H1 (cell line): ENCODE results near the gene SOX13. TPM values are rescaled to one million over a fixed set of nuclear protein-coding genes. Genes with fewer than 3 reads are reported as not detected.

Source experiments
- CTCF ChIA-PET: fragments of 300-600 bp; sonication (Branson Sonifier 250); formaldehyde crosslinking; loops from one replicate; lab custom pipeline; 2021; ENCODE audit not compliant: partially characterized antibody; lab: Charles Lee
- POLR2A ChIA-PET: fragments of 300-600 bp; sonication (Branson Sonifier 250); formaldehyde crosslinking; loops from one replicate; lab custom pipeline; 2021; ENCODE audit warnings: inconsistent platforms; ENCODE audit not compliant: partially characterized antibody; lab: Charles Lee
- DNase-seq, 2 experiments: peaks; one replicate each; pipeline versions ENCODE4 v3.0.0 to v3.0.0-alpha.2; 2010 to 2022; ENCODE audit warnings: low spot score in 2 of 2, low read depth in 1 of 2, mixed read lengths in 1 of 2
- FAIRE-seq: peaks from 2 replicates; lab custom pipeline; 2011; peaks lifted over from hg19 to GRCh38; lab: Jason Lieb, UNC
- H2AFZ ChIP-seq: 2 replicates; pipeline ENCODE4 v1.8.1; 2012; ENCODE audit warnings: low read length, inconsistent platforms
- H2AK5ac ChIP-seq: 2 replicates; pipeline ENCODE4 v1.6.1; 2013; ENCODE audit warnings: low read depth, low read length
- H2BK120ac ChIP-seq: replicated peaks from 2 replicates; pipeline ENCODE3; 2013; ENCODE audit warnings: low read depth, low read length, inconsistent platforms
- H2BK12ac ChIP-seq: 2 replicates; pipeline ENCODE4 v1.6.1; 2013; ENCODE audit warnings: low read depth, low read length
- H2BK15ac ChIP-seq: 2 replicates; pipeline ENCODE4 v1.6.1; 2013; ENCODE audit warnings: low read length
- H2BK20ac ChIP-seq: 2 replicates; pipeline ENCODE4 v1.6.1; 2013; ENCODE audit warnings: low read length
- H2BK5ac ChIP-seq: 2 replicates; pipeline ENCODE4 v1.6.1; 2013; ENCODE audit warnings: low read depth, low read length
- H3K14ac ChIP-seq: 2 replicates; pipeline ENCODE4 v1.6.1; 2013; ENCODE audit warnings: inconsistent platforms; ENCODE audit not compliant: insufficient read length
- H3K18ac ChIP-seq: 2 replicates; pipeline ENCODE4 v1.6.1; 2013; ENCODE audit warnings: low read length; ENCODE audit errors: extremely low read depth
- H3K23ac ChIP-seq: 2 replicates; pipeline ENCODE4 v1.6.1; 2013; ENCODE audit warnings: inconsistent platforms; ENCODE audit not compliant: insufficient read length
- H3K23me2 ChIP-seq: 2 replicates; pipeline ENCODE4 v1.6.1; 2013; ENCODE audit warnings: low read depth, low read length
- H3K27ac ChIP-seq: 2 replicates; pipeline ENCODE4 v1.6.1; 2011; ENCODE audit warnings: low read depth, low read length, inconsistent platforms
- H3K27me3 ChIP-seq, 4 experiments: replicated peaks in 1 of 4; 1 replicate in 1 of 4; 2 replicates in 3 of 4; pipeline versions ENCODE4 v1.6.1 to v1.8.1; 2011 to 2013; ENCODE audit warnings: low read length in 3 of 4, mild to moderate bottlenecking in 3 of 4, inconsistent platforms in 2 of 4, mixed read lengths in 2 of 4, moderate library complexity in 1 of 4; ENCODE audit not compliant: control insufficient read depth in 3 of 4, insufficient read depth in 3 of 4; ENCODE audit errors: extremely low read depth in 1 of 4
- H3K36me3 ChIP-seq, 4 experiments: 2 replicates each; pipeline versions ENCODE4 v1.6.1 to v1.8.1; 2011 to 2013; ENCODE audit warnings: mild to moderate bottlenecking in 4 of 4, low read length in 3 of 4, moderate library complexity in 2 of 4, control low read depth in 1 of 4, inconsistent platforms in 1 of 4; ENCODE audit not compliant: insufficient read depth in 4 of 4, control insufficient read depth in 2 of 4
- H3K4ac ChIP-seq: replicated peaks from 2 replicates; pipeline ENCODE3; 2013; ENCODE audit warnings: low read length, low read depth, mixed read lengths, inconsistent platforms; ENCODE audit not compliant: insufficient read length
- H3K4me1 ChIP-seq, 4 experiments: replicated peaks in 1 of 4; 1 replicate in 1 of 4; 2 replicates in 3 of 4; pipeline versions ENCODE4 v1.6.1 to v1.8.1; 2011 to 2013; ENCODE audit warnings: low read length in 3 of 4, inconsistent platforms in 2 of 4, mixed read lengths in 1 of 4; ENCODE audit not compliant: insufficient read depth in 4 of 4, control insufficient read depth in 3 of 4
- H3K4me2 ChIP-seq, 2 experiments: 2 replicates each; pipeline versions ENCODE4 v1.6.1 to v1.8.1; 2011 to 2013; ENCODE audit warnings: low read depth in 2 of 2, low read length in 2 of 2, control low read depth in 1 of 2, inconsistent platforms in 1 of 2, mild to moderate bottlenecking in 1 of 2; ENCODE audit not compliant: insufficient read depth in 1 of 2
- H3K4me3 ChIP-seq, 4 experiments: fragments of 200-600, 300-600 bp in 1 of 4; sonication (generic), shearing (Covaris generic), sonication (Bioruptor Twin) in 1 of 4; 2 replicates each; pipeline versions ENCODE4 v1.5.1 to v1.8.1; 2011 to 2016; ENCODE audit warnings: low read length in 4 of 4, low read depth in 3 of 4, control low read depth in 2 of 4, inconsistent platforms in 2 of 4, mild to moderate bottlenecking in 2 of 4, mixed read lengths in 1 of 4, moderate library complexity in 1 of 4; ENCODE audit not compliant: insufficient read depth in 2 of 4; ENCODE audit errors: extremely low read depth in 1 of 4
- H3K56ac ChIP-seq: replicated peaks from 2 replicates; pipeline ENCODE3; 2013; ENCODE audit warnings: low read depth, mild to moderate bottlenecking, mixed read lengths, low read length, inconsistent platforms; ENCODE audit not compliant: insufficient read length
- H3K79me1 ChIP-seq: 2 replicates; pipeline ENCODE4 v1.6.1; 2013; ENCODE audit warnings: low read depth, low read length, control low read depth
- H3K79me2 ChIP-seq, 2 experiments: 2 replicates each; pipeline versions ENCODE4 v1.6.1 to v1.8.1; 2012 to 2013; ENCODE audit warnings: low read length in 2 of 2, mild to moderate bottlenecking in 2 of 2, inconsistent platforms in 1 of 2; ENCODE audit not compliant: insufficient read depth in 2 of 2, control insufficient read depth in 1 of 2
- H3K9ac ChIP-seq, 4 experiments: replicated peaks in 1 of 4; 1 replicate in 1 of 4; 2 replicates in 3 of 4; pipeline versions ENCODE4 v1.6.1 to v1.8.1; 2011 to 2013; ENCODE audit warnings: low read depth in 3 of 4, low read length in 3 of 4, control low read depth in 2 of 4, mild to moderate bottlenecking in 2 of 4, moderate library complexity in 2 of 4, inconsistent platforms in 1 of 4; ENCODE audit errors: extremely low read depth in 1 of 4
- H3K9me3 ChIP-seq, 2 experiments: 2 replicates each; pipeline versions ENCODE4 v1.6.1 to v1.8.1; 2012 to 2013; ENCODE audit warnings: mild to moderate bottlenecking in 2 of 2, moderate library complexity in 2 of 2, control low read depth in 1 of 2, inconsistent platforms in 1 of 2, low read depth in 1 of 2, low read length in 1 of 2, mixed read lengths in 1 of 2; ENCODE audit not compliant: insufficient read depth in 2 of 2
- H4K20me1 ChIP-seq, 2 experiments: replicated peaks in 1 of 2; 2 replicates each; pipeline versions ENCODE3 to v1.8.1; 2011 to 2013; ENCODE audit warnings: inconsistent platforms in 2 of 2, low read length in 2 of 2, mild to moderate bottlenecking in 1 of 2; ENCODE audit not compliant: insufficient read depth in 2 of 2, control insufficient read depth in 1 of 2
- H4K5ac ChIP-seq: 2 replicates; pipeline ENCODE4 v1.6.1; 2013; ENCODE audit warnings: low read length, low read depth, mixed read lengths, inconsistent platforms; ENCODE audit not compliant: insufficient read length
- H4K8ac ChIP-seq: 2 replicates; pipeline ENCODE4 v1.8.0; 2013; ENCODE audit warnings: mild to moderate bottlenecking, moderate library complexity, low read length, inconsistent platforms; ENCODE audit not compliant: insufficient read depth; ENCODE audit errors: extremely low read depth
- H4K91ac ChIP-seq: replicated peaks from 2 replicates; pipeline ENCODE3; 2013; ENCODE audit warnings: low read length, mixed read lengths, inconsistent platforms; ENCODE audit not compliant: insufficient read length
- CHD1 ChIP-seq: IDR thresholded peaks from 2 replicates; pipeline ENCODE4 v1.6.1; 2012; ENCODE audit warnings: low read depth, low read length, improper control_type of control experiment
- POLR2AphosphoS5 ChIP-seq: IDR thresholded peaks from 2 replicates; pipeline ENCODE4 v1.6.1; 2011; ENCODE audit warnings: low read depth, low read length
- POU5F1 ChIP-seq: IDR thresholded peaks from 2 replicates; pipeline ENCODE4 v1.6.1; 2011; ENCODE audit warnings: low read depth, mild to moderate bottlenecking, low read length, moderate library complexity
- RFX5 ChIP-seq: IDR thresholded peaks from 2 replicates; pipeline ENCODE4 v1.6.1; 2011; ENCODE audit warnings: low read depth, low read length, improper control_type of control experiment, borderline replicate concordance
- WGBS, 2 experiments: shearing (Covaris generic) in 1 of 2; methylation state at CpG; one replicate each; pipeline versions ENCODE4 v1.1.6 to v1.1.7; 2013 to 2015; ENCODE audit warnings: low lambda C conversion rate in 2 of 2, mixed read lengths in 2 of 2, inconsistent platforms in 1 of 2, low coverage in 1 of 2, missing lambda C conversion rate in 1 of 2; ENCODE audit not compliant: insufficient replicate concordance in 2 of 2, insufficient coverage in 1 of 2, insufficient read length in 1 of 2; ENCODE audit errors: extremely low coverage in 1 of 2, missing lambda C conversion rate in 1 of 2; 5-methylcytosine and 5-hydroxymethylcytosine counted together
- polyA plus RNA-seq, 7 experiments: library from polyadenylated mRNA; depleted of rRNA in 3 of 7; stranded (reverse) in 5 of 7; unstranded in 2 of 7; fragments of >200 nt in 5 of 7; fragments of 200-250 nt in 2 of 7; gene quantifications; 1 replicate in 5 of 7; 2 replicates in 1 of 7; 4 replicates in 1 of 7; pipeline versions ENCODE4 v1.2.1 to v1.2.3, GENCODE V29; 2011 to 2013; ENCODE audit warnings: missing spikeins in 2 of 7, mixed read lengths in 2 of 7
- total RNA-seq: library from RNA; stranded (reverse); fragmentation: NEBNext Ultra II Directional; extraction: Animal tissue kit (Norgen Biotek cat#: 25700); gene quantifications from 2 replicates; pipeline ENCODE4 v1.2.1, GENCODE V29; 2021

SOX13 gene
- total and polyA plus RNA-seq, 2 of the 8 experiments (the other 6 are each of a cell fraction or from before 2014, with no cell fraction given) = 113 to 173 TPM

DNA sequence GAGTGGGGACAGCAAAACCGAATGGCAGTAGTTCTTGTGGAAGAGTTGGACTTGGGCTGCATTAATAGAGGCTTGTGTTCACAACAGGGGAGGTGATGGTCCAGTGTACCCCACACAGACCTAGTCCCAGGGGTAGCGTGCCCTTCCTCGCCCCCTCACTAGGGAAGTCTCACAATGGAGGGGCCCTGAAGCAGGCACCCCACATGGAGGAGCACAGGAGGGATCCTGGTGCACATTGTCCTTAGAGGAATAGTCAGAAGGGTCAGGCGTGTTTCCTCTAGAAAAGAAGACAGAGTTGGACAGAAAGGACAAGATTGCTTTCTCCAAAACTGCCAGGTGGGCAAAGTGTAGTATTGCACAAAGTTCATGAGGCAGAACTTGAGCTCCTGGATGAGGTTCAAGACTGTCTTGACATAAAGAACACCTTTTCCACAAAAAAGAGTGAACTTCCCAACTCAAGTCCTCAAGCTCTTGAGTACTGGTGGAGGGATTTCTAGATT, 55.6 kb downstream of the SOX13 start:
- no peak for TF ChIP-seq CHD1
- TF ChIP-seq POLR2AphosphoS5 = peak; percentile 42; the same call in 1 of the 2 replicates
- no peak for TF ChIP-seq RFX5
- TF ChIP-seq POU5F1 = no peak
- TF ChIP-seq, all 59 proteins: peak for 1
- POLR2A ChIA-PET = interaction anchor here (0.7 to 13.3 kb wide), 17 partner anchors 8 to 270 kb away, joined by 3 to 174 read pairs (median 6); partner anchors contain the start of genes ETNK2, SNRPE and SOX13
- peak; percentile 68 for FAIRE-seq

More for the DNA sequence above, 55.6 kb downstream of the SOX13 start:
- Histone ChIP-seq H4K91ac (no peak overlapping the region), H3K4me2 (no peak overlapping the region), H2BK12ac (no peak overlapping the region), H4K5ac (no peak overlapping the region), H2AK5ac (no peak overlapping the region), H3K14ac (no peak overlapping the region), H3K36me3 (peaks cover 7 to 29% (median 27%) of the 10 kb centered on the region in 4 experiments; a peak in 7 of 8 replicates), H3K23ac (no peak overlapping the region), H3K79me1 (no peaks in the 10 kb centered on the region; the same call in 1 of the 2 replicates), H3K23me2 (no peaks in the 10 kb centered on the region), H3K18ac (no peak overlapping the region; the same call in 1 of the 2 replicates), H3K9me3 (no peaks in the 10 kb centered on the region), H4K8ac (no peak overlapping the region), H3K27ac (no peak overlapping the region), H3K4ac (no peak overlapping the region), H3K27me3 (no peaks in the 10 kb centered on the region; a peak in 1 of 7 replicates), H3K9ac (no peak overlapping the region), H2BK15ac (no peak overlapping the region), H3K56ac (no peak overlapping the region), H2AFZ (no peak overlapping the region), H4K20me1 (peaks cover 2 to 12% of the 10 kb centered on the region in 2 experiments), H2BK120ac (no peak overlapping the region), H3K79me2 (0 out of 4 replicates have a peak, but pooled peaks cover 0 to 2% of the 10 kb centered on the region in 2 experiments), H3K4me3 (no peak overlapping the region), H2BK5ac (no peak overlapping the region), H3K4me1 (peaks cover 4 to 24% (median 7%) of the 10 kb centered on the region in 4 experiments), H2BK20ac (no peak overlapping the region)
- 71% methylated on average over 4 of the region's 4 CpGs; no CpG with 5 or more reads in 1 of the 2 experiments for WGBS, 2 experiments
- DNase-seq = peak in 1 of 2 experiments; percentile 70
- CTCF ChIA-PET = interaction anchor here (0.9 to 11.3 kb wide), 48 partner anchors 8 to 364 kb away, joined by 3 to 261 read pairs (median 5); partner anchors contain the start of genes ETNK2 and SOX13
